DOHH2 (cell line): ENCODE measurements around the gene NECTIN3.

ENCODE experiments used
- CTCF ChIP-seq: fragments of 200-600 bp; sonication (generic); IDR thresholded peaks from one replicate; pipeline ENCODE4 v1.5.1; 2014; ENCODE audit warnings: antibody characterized with exemption, mild to moderate bottlenecking, low read depth, low read length; ENCODE audit not compliant: poor library complexity, severe bottlenecking
- EZH2phosphoT487 ChIP-seq: fragments of 200-600 bp; sonication (generic); IDR thresholded peaks from 2 replicates; pipeline ENCODE4 v1.6.1; 2017; ENCODE audit warnings: borderline replicate concordance, mild to moderate bottlenecking, antibody characterized with exemption, low read length, moderate library complexity, mixed read lengths

GRCh38 chr3:111210866-111211564, 139.4 kb downstream of the NECTIN3 start:
- TF ChIP-seq CTCF (no peak), EZH2phosphoT487 (no peak)
